MCF 10A (cell line): ENCODE measurements around the gene CRTC1. TPM values are rescaled to one million over a fixed set of nuclear protein-coding genes. Genes with fewer than 3 reads are reported as not detected.

ENCODE experiments used
- BruUV-seq: library from RNA; stranded (reverse); fragments of 400-500 nt; replicated peaks from 2 replicates; lab custom pipeline; 2021; lab: Mats Ljungman, UMichigan
- CTCF ChIA-PET: fragments of 300-600 bp; sonication (Branson Sonifier 250); formaldehyde crosslinking; extraction: SDS; loops from one replicate; lab custom pipeline; 2021; ENCODE audit warnings: antibody characterized with exemption, inconsistent platforms; lab: Yijun Ruan, JAX
- POLR2A ChIA-PET: fragments of 300-600, 350-650 bp; sonication (Branson Sonifier 250); formaldehyde crosslinking; extraction: SDS; loops from one replicate; lab custom pipeline; 2020; ENCODE audit warnings: antibody characterized with exemption, inconsistent platforms; lab: Yijun Ruan, JAX
- DNase-seq: peaks from one replicate; pipeline ENCODE4 v3.0.0-alpha.2; 2018; ENCODE audit not compliant: unreplicated experiment
- H3K27ac Mint-ChIP-seq: one replicate; pipeline ENCODE4 v1.8.0; 2022; ENCODE audit warnings: mild to moderate bottlenecking, low read depth, mixed read lengths; ENCODE audit not compliant: unreplicated experiment
- H3K27me3 Mint-ChIP-seq: one replicate; pipeline ENCODE4 v1.8.0; 2022; ENCODE audit warnings: mixed read lengths; ENCODE audit not compliant: insufficient read depth, unreplicated experiment
- H3K36me3 Mint-ChIP-seq: one replicate; pipeline ENCODE4 v1.8.0; 2022; ENCODE audit warnings: mild to moderate bottlenecking, moderate library complexity, mixed read lengths; ENCODE audit not compliant: insufficient read depth, unreplicated experiment
- H3K4me1 Mint-ChIP-seq: one replicate; pipeline ENCODE4 v1.8.0; 2022; ENCODE audit warnings: mixed read lengths; ENCODE audit not compliant: insufficient read depth, unreplicated experiment
- H3K4me3 Mint-ChIP-seq: one replicate; pipeline ENCODE4 v1.8.0; 2022; ENCODE audit warnings: mild to moderate bottlenecking, moderate library complexity, mixed read lengths; ENCODE audit not compliant: unreplicated experiment
- H3K9me3 Mint-ChIP-seq: one replicate; pipeline ENCODE4 v1.8.0; 2022; ENCODE audit warnings: mixed read lengths; ENCODE audit not compliant: unreplicated experiment
- CTCF ChIP-seq: fragments of 200-600 bp; IDR thresholded peaks from one replicate; pipeline ENCODE4 v1.8.0; 2022; ENCODE audit warnings: antibody characterized with exemption, mild to moderate bottlenecking; ENCODE audit not compliant: unreplicated experiment
- intact Hi-C: fragments of 100-400 bp; cut with micrococcal nuclease; formaldehyde crosslinking; loops from 2 replicates; pipeline ENCODE4 v1.14.1; 2022
- total RNA-seq: library from RNA; stranded (reverse); gene quantifications from 2 replicates; pipeline ENCODE4 v1.2.3, GENCODE V29; 2022

CRTC1 gene
- total RNA-seq, 1 experiment from 2014 or later = 11.1 TPM

- Mint-ChIP-seq H3K27me3 (no peaks in the 10 kb centered on the region), H3K27ac (no peak overlapping the region), H3K4me1 (no peaks in the 10 kb centered on the region), H3K4me3 (no peak overlapping the region), H3K36me3 (peaks cover 4% of the 10 kb centered on the region), H3K9me3 (no peaks in the 10 kb centered on the region)
- ChIA-PET POLR2A (no interaction called here), CTCF (no interaction called here)
- DNase-seq = no peak
- intact Hi-C loops = no loop called here
- BruUV-seq = no TSS peak
- no peak for TF ChIP-seq CTCF
These were observed 59.6 kb downstream of the CRTC1 start for GRCh38 chr19:18742838-18743783.

GRCh38 chr19:18743784-18744418 lies 60.4 kb downstream of the CRTC1 start:
- Mint-ChIP-seq H3K36me3 (peaks cover 4% of the 10 kb centered on the region), H3K4me1 (no peaks in the 10 kb centered on the region), H3K9me3 (no peaks in the 10 kb centered on the region), H3K4me3 (no peak overlapping the region), H3K27ac (no peak overlapping the region), H3K27me3 (no peaks in the 10 kb centered on the region)
- POLR2A ChIA-PET = no interaction called here
- no peak for DNase-seq
- CTCF ChIA-PET = no interaction called here
- BruUV-seq = no TSS peak
- TF ChIP-seq CTCF = no peak
- intact Hi-C loops = no loop called here

- peaks cover 2% of the 10 kb centered on the region for H3K36me3 Mint-ChIP-seq
- no TSS peak for BruUV-seq
- no peak for TF ChIP-seq CTCF
- no peak overlapping the region for H3K27ac Mint-ChIP-seq
- H3K27me3 Mint-ChIP-seq = no peaks in the 10 kb centered on the region
- no peak overlapping the region for H3K4me3 Mint-ChIP-seq
- POLR2A ChIA-PET = no interaction called here
- no peak for DNase-seq
- no peaks in the 10 kb centered on the region for H3K9me3 Mint-ChIP-seq
- CTCF ChIA-PET = interaction anchor here (0.6 kb wide), 1 partner anchor 79 kb away, joined by 4 read pairs; no protein-coding TSS in a partner anchor
- intact Hi-C loops = no loop called here
- H3K4me1 Mint-ChIP-seq = no peaks in the 10 kb centered on the region
These were observed 61.7 kb downstream of the CRTC1 start for GRCh38 chr19:18745012-18745735.

GRCh38 chr19:18745931-18746330 lies 62.5 kb downstream of the CRTC1 start:
- CTCF ChIA-PET = no interaction called here
- no peaks in the 10 kb centered on the region for H3K9me3 Mint-ChIP-seq
- no peak for DNase-seq

More at GRCh38 chr19:18745931-18746330, 62.5 kb downstream of the CRTC1 start:
- no peaks in the 10 kb centered on the region for H3K27me3 Mint-ChIP-seq
- H3K36me3 Mint-ChIP-seq = peaks cover 6% of the 10 kb centered on the region
- TF ChIP-seq CTCF = no peak
- BruUV-seq = no TSS peak
- no peaks in the 10 kb centered on the region for H3K4me1 Mint-ChIP-seq
- intact Hi-C loops = no loop called here
- H3K4me3 Mint-ChIP-seq = no peak overlapping the region
- POLR2A ChIA-PET = no interaction called here
- no peak overlapping the region for H3K27ac Mint-ChIP-seq
